ENCODE results near the gene INPP5A. TPM values are rescaled to one million over a fixed set of nuclear protein-coding genes. Genes with fewer than 3 reads are reported as not detected.
"Not testable (repeated sequence)": the region's sequence is repeated elsewhere in the genome, so short reads cannot be mapped to it uniquely, and the experiment has no call there.

Gene INPP5A
- total RNA-seq, 6 experiments from 2014 or later, result 58.9 to 64.6 (median 63.8) TPM

DNA sequence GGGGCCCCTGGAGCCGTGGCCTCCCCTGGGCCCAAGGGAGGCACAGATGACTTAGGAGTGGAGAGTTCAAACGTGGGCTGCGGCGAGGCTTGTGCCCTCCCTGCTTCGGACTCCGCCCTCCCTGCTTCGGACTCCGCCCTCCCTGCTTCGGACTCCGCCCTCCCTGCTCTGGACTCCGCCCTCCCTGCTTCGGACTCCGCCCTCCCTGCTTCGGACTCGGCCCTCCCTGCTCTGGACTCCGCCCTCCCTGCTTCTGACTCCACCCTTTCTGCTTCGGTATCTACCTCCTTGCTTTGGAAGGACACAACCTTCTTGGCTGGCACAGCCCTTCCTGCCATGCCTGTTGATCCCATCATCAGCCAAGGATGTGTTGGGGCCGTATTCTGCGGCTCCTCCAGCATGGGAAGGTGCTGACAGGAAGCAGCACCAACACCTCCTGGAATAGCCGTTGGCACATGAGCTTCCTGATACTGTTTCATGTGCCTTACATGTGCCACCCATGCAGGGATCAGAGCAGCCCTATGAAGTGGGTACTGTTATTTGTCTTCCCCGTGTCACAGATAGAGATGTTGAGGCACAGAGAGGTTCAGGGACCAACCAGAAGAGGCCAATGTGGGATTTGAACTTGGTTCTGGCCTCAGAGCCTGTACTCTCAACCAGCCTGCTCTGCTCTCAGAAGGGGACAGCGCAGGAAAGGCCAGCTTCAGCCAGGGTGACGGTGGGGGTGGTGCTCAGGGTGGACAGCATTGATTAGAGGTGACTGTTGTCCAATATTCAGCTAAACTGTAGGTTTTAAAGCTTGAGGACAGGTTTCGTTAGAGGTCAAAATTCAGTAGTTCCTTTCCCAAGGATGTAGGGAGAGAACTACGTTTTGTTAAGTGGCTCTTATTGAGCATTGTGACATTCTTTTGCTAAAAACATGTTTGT lies 133.9 kb downstream of the INPP5A start:
- no peak overlapping the region; the same call in 1 of the 2 replicates for H3K27ac Mint-ChIP-seq
- H3K27me3 Mint-ChIP-seq (ENCODE audit: insufficient read depth), result peaks cover 4% of the 10 kb centered on the region
- H3K9me3 Mint-ChIP-seq, result no peaks in the 10 kb centered on the region
- no peak overlapping the region for H3K4me3 Mint-ChIP-seq
- peaks cover 30% of the 10 kb centered on the region for H3K36me3 Mint-ChIP-seq (ENCODE audit: low read depth)
- no peak for DNase-seq
- TF ChIP-seq, protein P1, sequence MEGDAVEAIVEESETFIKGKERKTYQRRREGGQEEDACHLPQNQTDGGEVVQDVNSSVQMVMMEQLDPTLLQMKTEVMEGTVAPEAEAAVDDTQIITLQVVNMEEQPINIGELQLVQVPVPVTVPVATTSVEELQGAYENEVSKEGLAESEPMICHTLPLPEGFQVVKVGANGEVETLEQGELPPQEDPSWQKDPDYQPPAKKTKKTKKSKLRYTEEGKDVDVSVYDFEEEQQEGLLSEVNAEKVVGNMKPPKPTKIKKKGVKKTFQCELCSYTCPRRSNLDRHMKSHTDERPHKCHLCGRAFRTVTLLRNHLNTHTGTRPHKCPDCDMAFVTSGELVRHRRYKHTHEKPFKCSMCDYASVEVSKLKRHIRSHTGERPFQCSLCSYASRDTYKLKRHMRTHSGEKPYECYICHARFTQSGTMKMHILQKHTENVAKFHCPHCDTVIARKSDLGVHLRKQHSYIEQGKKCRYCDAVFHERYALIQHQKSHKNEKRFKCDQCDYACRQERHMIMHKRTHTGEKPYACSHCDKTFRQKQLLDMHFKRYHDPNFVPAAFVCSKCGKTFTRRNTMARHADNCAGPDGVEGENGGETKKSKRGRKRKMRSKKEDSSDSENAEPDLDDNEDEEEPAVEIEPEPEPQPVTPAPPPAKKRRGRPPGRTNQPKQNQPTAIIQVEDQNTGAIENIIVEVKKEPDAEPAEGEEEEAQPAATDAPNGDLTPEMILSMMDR (IDR thresholded peaks at IDR 0.05), result no peak
- peaks cover 37% of the 10 kb centered on the region for H3K4me1 Mint-ChIP-seq (ENCODE audit: low read depth)

- not testable (repeated sequence) for H3K9me3 Mint-ChIP-seq; H3K27ac Mint-ChIP-seq; H3K27me3 Mint-ChIP-seq (ENCODE audit: insufficient read depth); H3K4me3 Mint-ChIP-seq; DNase-seq
- peaks cover 25% of the 10 kb centered on the region for H3K36me3 Mint-ChIP-seq (ENCODE audit: low read depth)
- peaks cover 14% of the 10 kb centered on the region for H3K4me1 Mint-ChIP-seq (ENCODE audit: low read depth)
Measured at GRCh38 chr10:132673746-132674145, 136.2 kb downstream of the INPP5A start.

DNA sequence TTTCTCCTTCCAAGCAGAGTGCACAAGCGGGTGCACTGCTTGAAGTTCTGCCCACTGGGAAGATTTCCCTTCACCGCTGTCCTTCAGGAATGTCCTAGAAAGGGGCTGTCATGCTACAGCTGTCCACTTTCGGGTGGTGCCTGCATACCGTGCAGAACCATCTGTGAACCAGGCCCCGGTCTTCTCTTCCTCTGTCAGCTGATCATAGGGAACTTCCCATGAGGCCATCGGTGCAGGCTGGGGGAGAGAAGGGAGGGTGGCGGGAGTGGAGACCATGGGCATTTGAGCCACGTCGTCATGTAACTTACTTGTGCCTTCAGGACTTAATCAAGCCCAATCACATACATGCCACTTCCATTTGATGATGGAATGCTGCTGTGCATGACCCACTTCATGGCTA lies 136.7 kb downstream of the INPP5A start:
- Mint-ChIP-seq H3K27ac (peak overlapping the region; percentile 21; the same call in 1 of the 2 replicates), H3K9me3 (no peaks in the 10 kb centered on the region), H3K36me3 (ENCODE audit: low read depth) (peaks cover 25% of the 10 kb centered on the region), H3K27me3 (ENCODE audit: insufficient read depth) (peaks cover 3% of the 10 kb centered on the region), H3K4me1 (ENCODE audit: low read depth) (peaks cover 14% of the 10 kb centered on the region), H3K4me3 (no peak overlapping the region)
- no peak for DNase-seq
- TF ChIP-seq, protein P1 (IDR thresholded peaks at IDR 0.05), result no peak

GRCh38 chr10:132675031-132675740 lies 137.6 kb downstream of the INPP5A start:
- no peak overlapping the region for H3K4me3 Mint-ChIP-seq
- H3K4me1 Mint-ChIP-seq (ENCODE audit: low read depth), result peaks cover 14% of the 10 kb centered on the region
- H3K36me3 Mint-ChIP-seq (ENCODE audit: low read depth), result peaks cover 29% of the 10 kb centered on the region
- TF ChIP-seq, protein P1 (IDR thresholded peaks at IDR 0.05), result no peak
- no peak overlapping the region for H3K27ac Mint-ChIP-seq
- H3K27me3 Mint-ChIP-seq (ENCODE audit: insufficient read depth), result peaks cover 5% of the 10 kb centered on the region
- DNase-seq, result no peak
- H3K9me3 Mint-ChIP-seq, result no peaks in the 10 kb centered on the region

DNA sequence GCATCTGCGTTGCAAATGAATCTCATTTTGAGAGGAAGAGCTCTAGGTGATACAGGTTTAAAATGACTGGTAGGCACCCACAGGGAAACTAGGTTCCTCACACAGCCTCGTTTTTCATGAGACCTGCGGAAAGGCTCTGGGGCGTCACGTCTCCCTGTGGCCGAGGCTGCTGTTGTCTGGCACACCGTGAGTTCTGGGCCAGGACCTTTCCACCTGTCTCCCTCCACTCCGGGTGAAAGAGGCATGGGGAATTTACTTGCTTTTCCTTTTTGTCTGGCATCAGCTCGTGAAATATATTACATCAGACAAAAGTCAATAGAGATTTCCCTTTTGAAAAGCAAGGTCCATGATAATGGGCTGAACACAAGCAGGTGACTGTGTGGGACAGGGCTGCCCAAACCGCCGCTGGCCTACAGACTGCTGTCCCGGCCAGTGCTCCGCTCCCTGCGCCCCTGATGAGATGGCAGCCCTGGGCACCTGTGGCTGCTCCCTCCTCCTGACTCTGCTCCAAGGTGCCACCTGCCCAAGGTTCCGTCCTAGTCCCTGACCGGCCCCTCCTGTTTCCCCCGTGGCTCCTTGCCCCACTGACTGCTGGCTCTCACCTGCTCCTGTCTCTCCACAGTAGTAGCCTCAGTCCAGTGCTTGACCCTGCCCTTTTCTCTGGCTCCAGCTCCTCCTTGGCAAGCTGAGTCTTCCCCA lies 138.8 kb downstream of the INPP5A start:
- Mint-ChIP-seq H3K27me3 (ENCODE audit: insufficient read depth) (peaks cover 5% of the 10 kb centered on the region), H3K4me3 (no peak overlapping the region), H3K9me3 (no peaks in the 10 kb centered on the region), H3K4me1 (ENCODE audit: low read depth) (peaks cover 6% of the 10 kb centered on the region; the same call in 1 of the 2 replicates), H3K36me3 (ENCODE audit: low read depth) (peaks cover 31% of the 10 kb centered on the region), H3K27ac (no peak overlapping the region)
- TF ChIP-seq, protein P1 (IDR thresholded peaks at IDR 0.05), result no peak
- DNase-seq, result no peak
